Liver (tissue), 9 donors: ENCODE data around the gene ADARB1. TPM values are rescaled to one million over a fixed set of nuclear protein-coding genes. Genes with fewer than 3 reads are reported as not detected.

Source experiments
- DNase-seq: peaks from one replicate; pipeline ENCODE4 v3.0.0-alpha.2; 2017; ENCODE audit warnings: low spot score
- H3K27ac ChIP-seq, 2 donors: one replicate each; pipeline ENCODE4 v1.7.0; 2013; ENCODE audit warnings: inconsistent platforms in 2 of 2, low read length in 2 of 2, control low read depth in 1 of 2, low read depth in 1 of 2, mild to moderate bottlenecking in 1 of 2
- H3K27me3 ChIP-seq, 4 donors: one replicate each; pipeline versions ENCODE4 v1.6.1 to v1.7.0; 2013; ENCODE audit warnings: low read length in 3 of 4, inconsistent platforms in 1 of 4, mild to moderate bottlenecking in 1 of 4, moderate library complexity in 1 of 4; ENCODE audit not compliant: control insufficient read depth in 4 of 4, insufficient read depth in 4 of 4
- H3K36me3 ChIP-seq, 4 donors: one replicate each; pipeline versions ENCODE4 v1.6.1 to v1.7.0; 2013; ENCODE audit warnings: low read length in 3 of 4, mild to moderate bottlenecking in 3 of 4, low read depth in 1 of 4, moderate library complexity in 1 of 4; ENCODE audit not compliant: control insufficient read depth in 4 of 4, insufficient read depth in 3 of 4
- H3K4me1 ChIP-seq, 4 donors: one replicate each; pipeline versions ENCODE4 v1.6.1 to v1.7.0; 2013; ENCODE audit warnings: low read length in 3 of 4, mild to moderate bottlenecking in 3 of 4, moderate library complexity in 1 of 4; ENCODE audit not compliant: control insufficient read depth in 4 of 4, insufficient read depth in 4 of 4
- H3K4me3 ChIP-seq, 3 donors: one replicate each; pipeline versions ENCODE4 v1.6.1 to v1.7.0; 2013; ENCODE audit warnings: low read length in 3 of 3, control low read depth in 1 of 3, low read depth in 1 of 3, mild to moderate bottlenecking in 1 of 3
- H3K9ac ChIP-seq, 2 donors: one replicate each; pipeline ENCODE4 v1.7.0; 2013; ENCODE audit warnings: low read length in 2 of 2, mild to moderate bottlenecking in 2 of 2, moderate library complexity in 2 of 2, control low read depth in 1 of 2, low read depth in 1 of 2
- H3K9me3 ChIP-seq, 4 donors: one replicate each; pipeline versions ENCODE4 v1.6.1 to v1.7.0; 2013; ENCODE audit warnings: low read length in 3 of 4; ENCODE audit not compliant: control insufficient read depth in 4 of 4
- ATF3 ChIP-seq: IDR thresholded peaks from 2 replicates; pipeline ENCODE4 v1.6.1; 2016; ENCODE audit warnings: antibody characterized with exemption
- CTCF ChIP-seq: fragments of 150-350 bp; IDR thresholded peaks from 2 replicates; pipeline ENCODE4 v1.5.1; 2017; ENCODE audit warnings: improper control_type of control experiment, low read depth, low read length; ENCODE audit not compliant: missing input control
- EGR1 ChIP-seq, 2 donors: IDR thresholded peaks; 2 replicates each; pipeline ENCODE4 v1.6.1; 2016 to 2018; ENCODE audit warnings: antibody characterized with exemption in 2 of 2, low read depth in 2 of 2
- FOXA1 ChIP-seq: IDR thresholded peaks from 2 replicates; pipeline ENCODE4 v1.6.1; 2016; ENCODE audit warnings: antibody characterized with exemption
- FOXA2 ChIP-seq: IDR thresholded peaks from 2 replicates; pipeline ENCODE4 v1.6.1; 2016; ENCODE audit warnings: antibody characterized with exemption
- GABPA ChIP-seq, 2 donors: IDR thresholded peaks in 1 of 2; conservative IDR thresholded peaks in 1 of 2; 2 replicates each; pipeline ENCODE4 v1.6.1; 2016; ENCODE audit warnings: antibody characterized with exemption in 2 of 2, mild to moderate bottlenecking in 1 of 2, moderate library complexity in 1 of 2
- HNF4A ChIP-seq, 2 donors: conservative IDR thresholded peaks; 2 replicates each; pipeline ENCODE4 v1.6.1; 2016; ENCODE audit warnings: antibody characterized with exemption in 2 of 2, mild to moderate bottlenecking in 2 of 2
- HNF4G ChIP-seq: IDR thresholded peaks from 2 replicates; pipeline ENCODE4 v1.6.1; 2016; ENCODE audit warnings: antibody characterized with exemption
- JUND ChIP-seq, 2 donors: IDR thresholded peaks; 2 replicates each; pipeline ENCODE4 v1.6.1; 2016; ENCODE audit warnings: antibody characterized with exemption in 2 of 2
- NR2F2 ChIP-seq: IDR thresholded peaks from 2 replicates; pipeline ENCODE4 v1.6.1; 2016; ENCODE audit warnings: antibody characterized with exemption
- RAD21 ChIP-seq, 2 donors: IDR thresholded peaks; 2 replicates each; pipeline ENCODE4 v1.6.1; 2016; ENCODE audit warnings: antibody characterized with exemption in 2 of 2, mild to moderate bottlenecking in 2 of 2
- REST ChIP-seq: IDR thresholded peaks from 2 replicates; pipeline ENCODE4 v1.6.1; 2016; ENCODE audit warnings: antibody characterized with exemption, mild to moderate bottlenecking
- RXRA ChIP-seq, 2 donors: IDR thresholded peaks; 2 replicates each; pipeline ENCODE4 v1.6.1; 2017 to 2018; ENCODE audit warnings: antibody characterized with exemption in 2 of 2, mild to moderate bottlenecking in 1 of 2
- SP1 ChIP-seq: IDR thresholded peaks from 2 replicates; pipeline ENCODE4 v1.6.1; 2018; ENCODE audit warnings: antibody characterized with exemption, mild to moderate bottlenecking
- TAF1 ChIP-seq: conservative IDR thresholded peaks from 2 replicates; pipeline ENCODE4 v1.6.1; 2016; ENCODE audit warnings: antibody characterized with exemption, mild to moderate bottlenecking
- YY1 ChIP-seq: IDR thresholded peaks from 2 replicates; pipeline ENCODE4 v1.6.1; 2016; ENCODE audit warnings: antibody characterized with exemption, mild to moderate bottlenecking
- WGBS: extraction: QIAGEN DNeasy Blood & Tissue Kit; methylation state at CpG from one replicate; pipeline ENCODE4 v1.1.7; 2013; 5-methylcytosine and 5-hydroxymethylcytosine counted together
- polyA plus RNA-seq, 2 donors: library from polyadenylated mRNA; stranded (reverse) in 1 of 2; unstranded in 1 of 2; fragments of 200-250 nt in 1 of 2; fragments of >200 nt in 1 of 2; fragmentation: Nextera tagmentation in 1 of 2; extraction: Ambion mirVana in 1 of 2; gene quantifications; one replicate each; pipeline versions ENCODE4 v1.2.1 to v1.2.3, GENCODE V29; 2013 to 2015
- total RNA-seq, 2 donors: library from RNA; depleted of rRNA; stranded (reverse); fragments of >200 nt; gene quantifications; one replicate each; pipeline ENCODE4 v1.2.3, GENCODE V29; 2014
- TF ChIP-seq, protein P1 (sequence below): IDR thresholded peaks from 2 replicates; pipeline ENCODE4 v1.6.1; 2016; ENCODE audit warnings: antibody characterized with exemption
- TF ChIP-seq, protein P2 (sequence below): IDR thresholded peaks from 2 replicates; pipeline ENCODE4 v1.6.1; 2016; ENCODE audit warnings: antibody characterized with exemption
- donor health status: healthy.
- donor health status: healthy.
- donor health status: healthy.
- donor health status: healthy.
- donor health status: healthy.

The ADARB1 gene
- total and polyA plus RNA-seq, 4 donors, result 1.6 to 7.8 (median 2.9) TPM

GRCh38 chr21:45213392-45213791 lies 139.0 kb downstream of the ADARB1 start:
- no peaks in the 10 kb centered on the region for H3K27me3 ChIP-seq
- WGBS, result 92% methylated on average over 2 of the region's 2 CpGs
- DNase-seq, result no peak
- no peak overlapping the region for H3K4me3 ChIP-seq
- H3K9me3 ChIP-seq, result no peaks in the 10 kb centered on the region
- H3K36me3 ChIP-seq, result peaks cover 0 to 3% (median 0%) of the 10 kb centered on the region in 4 donors
- TF ChIP-seq FOXA2 (no peak), FOXA1 (no peak), NR2F2 (no peak), HNF4A (conservative IDR thresholded peaks at IDR 0.05) (no peak), JUND (IDR thresholded peaks at IDR 0.05) (no peak), HNF4G (no peak), SP1 (no peak), RXRA (IDR thresholded peaks at IDR 0.05) (no peak), RAD21 (IDR thresholded peaks at IDR 0.05) (no peak), GABPA (IDR thresholded peaks at IDR 0.05 in 1 of 2, conservative IDR thresholded peaks at IDR 0.05 in 1 of 2) (no peak)
- TF ChIP-seq, protein P1, sequence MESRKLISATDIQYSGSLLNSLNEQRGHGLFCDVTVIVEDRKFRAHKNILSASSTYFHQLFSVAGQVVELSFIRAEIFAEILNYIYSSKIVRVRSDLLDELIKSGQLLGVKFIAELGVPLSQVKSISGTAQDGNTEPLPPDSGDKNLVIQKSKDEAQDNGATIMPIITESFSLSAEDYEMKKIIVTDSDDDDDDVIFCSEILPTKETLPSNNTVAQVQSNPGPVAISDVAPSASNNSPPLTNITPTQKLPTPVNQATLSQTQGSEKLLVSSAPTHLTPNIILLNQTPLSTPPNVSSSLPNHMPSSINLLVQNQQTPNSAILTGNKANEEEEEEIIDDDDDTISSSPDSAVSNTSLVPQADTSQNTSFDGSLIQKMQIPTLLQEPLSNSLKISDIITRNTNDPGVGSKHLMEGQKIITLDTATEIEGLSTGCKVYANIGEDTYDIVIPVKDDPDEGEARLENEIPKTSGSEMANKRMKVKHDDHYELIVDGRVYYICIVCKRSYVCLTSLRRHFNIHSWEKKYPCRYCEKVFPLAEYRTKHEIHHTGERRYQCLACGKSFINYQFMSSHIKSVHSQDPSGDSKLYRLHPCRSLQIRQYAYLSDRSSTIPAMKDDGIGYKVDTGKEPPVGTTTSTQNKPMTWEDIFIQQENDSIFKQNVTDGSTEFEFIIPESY, result no peak
- H3K9ac ChIP-seq, result no peak overlapping the region
- H3K4me1 ChIP-seq, result no peaks in the 10 kb centered on the region
- no peak overlapping the region for H3K27ac ChIP-seq

- Histone ChIP-seq H3K27me3 (no peaks in the 10 kb centered on the region), H3K27ac (no peak overlapping the region), H3K4me3 (no peak overlapping the region), H3K4me1 (no peaks in the 10 kb centered on the region), H3K36me3 (peaks cover 0 to 3% (median 0%) of the 10 kb centered on the region in 4 donors), H3K9ac (no peak overlapping the region), H3K9me3 (no peaks in the 10 kb centered on the region)
- no peak for TF ChIP-seq NR2F2
- no peak for TF ChIP-seq RXRA (IDR thresholded peaks at IDR 0.05)
- no peak for TF ChIP-seq YY1
- TF ChIP-seq RAD21 (IDR thresholded peaks at IDR 0.05), result no peak
- TF ChIP-seq, protein P1, result no peak
- no peak for TF ChIP-seq HNF4A (conservative IDR thresholded peaks at IDR 0.05)
- no peak for TF ChIP-seq FOXA2
- TF ChIP-seq, protein P2, sequence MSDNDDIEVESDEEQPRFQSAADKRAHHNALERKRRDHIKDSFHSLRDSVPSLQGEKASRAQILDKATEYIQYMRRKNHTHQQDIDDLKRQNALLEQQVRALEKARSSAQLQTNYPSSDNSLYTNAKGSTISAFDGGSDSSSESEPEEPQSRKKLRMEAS, result no peak
- no peak for TF ChIP-seq ATF3
- no peak for TF ChIP-seq CTCF
- no peak for TF ChIP-seq JUND (IDR thresholded peaks at IDR 0.05)
- no peak for TF ChIP-seq TAF1
- no peak for TF ChIP-seq EGR1 (IDR thresholded peaks at IDR 0.05; ENCODE audit: low read depth in 2 of 2)
- no peak for TF ChIP-seq GABPA (IDR thresholded peaks at IDR 0.05 in 1 of 2, conservative IDR thresholded peaks at IDR 0.05 in 1 of 2)
- TF ChIP-seq FOXA1, result no peak
- TF ChIP-seq REST, result no peak
- TF ChIP-seq SP1, result no peak
- 85% methylated on average over 2 of the region's 2 CpGs for WGBS
- DNase-seq, result no peak
Observed at GRCh38 chr21:45215213-45215612, 140.8 kb downstream of the ADARB1 start.
